ENCODE data around the gene SERTAD2.
A peak's percentile ranks its signal among the peaks of the same experiment; 100 is the strongest.

DNA sequence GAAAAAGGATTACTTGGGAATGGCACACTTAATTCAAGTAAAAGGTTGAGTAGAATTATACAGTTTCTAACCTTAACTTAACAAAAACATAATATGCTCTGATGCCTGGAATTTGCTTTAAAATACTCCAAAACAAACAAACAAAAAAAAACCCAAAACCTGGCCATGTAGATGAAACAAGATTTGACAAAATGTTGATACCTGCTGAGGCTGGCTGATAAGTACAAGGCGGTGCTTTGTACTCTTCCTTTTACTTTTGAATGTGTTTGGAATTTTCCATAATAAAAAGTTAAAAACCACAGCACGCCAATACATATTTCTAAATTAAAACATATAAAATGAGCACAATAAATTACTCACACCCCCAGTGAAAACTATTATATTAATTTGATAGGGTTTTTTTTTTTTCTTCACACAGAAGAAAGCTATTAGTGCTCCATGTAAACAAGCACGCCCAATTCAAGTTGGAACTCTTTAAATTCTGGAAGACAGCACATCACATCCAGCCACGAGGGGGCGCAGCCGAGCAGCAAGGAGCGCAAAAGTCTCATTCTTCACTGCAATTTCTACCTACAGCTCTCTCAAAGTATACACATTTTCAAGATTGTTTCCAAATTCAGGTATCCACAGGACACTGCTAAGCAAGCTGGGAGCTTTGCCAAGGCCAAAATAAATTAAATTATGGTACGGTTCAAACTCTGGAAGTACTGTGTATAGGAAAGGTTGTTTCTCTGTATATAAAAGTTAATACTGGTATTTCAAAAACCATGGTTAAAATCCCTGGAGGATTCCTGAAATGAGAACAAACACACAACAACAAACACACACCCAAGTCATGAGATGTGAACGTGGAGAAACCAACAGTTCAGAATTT, 7.5 kb downstream of the SERTAD2 start:
- TF ChIP-seq CTCF (IDR thresholded peaks at IDR 0.05; ENCODE audit: low read depth, low read length) (peak; percentile 95), EZH2phosphoT487 (IDR thresholded peaks at IDR 0.05; ENCODE audit: low read depth) (no peak)

All from OCI-LY3 (cell line).